ENCODE measurements around the gene PID1.
"Not testable (repeated sequence)": the region's sequence is repeated elsewhere in the genome, so short reads cannot be mapped to it uniquely, and the experiment has no call there.

PID1 gene

DNA sequence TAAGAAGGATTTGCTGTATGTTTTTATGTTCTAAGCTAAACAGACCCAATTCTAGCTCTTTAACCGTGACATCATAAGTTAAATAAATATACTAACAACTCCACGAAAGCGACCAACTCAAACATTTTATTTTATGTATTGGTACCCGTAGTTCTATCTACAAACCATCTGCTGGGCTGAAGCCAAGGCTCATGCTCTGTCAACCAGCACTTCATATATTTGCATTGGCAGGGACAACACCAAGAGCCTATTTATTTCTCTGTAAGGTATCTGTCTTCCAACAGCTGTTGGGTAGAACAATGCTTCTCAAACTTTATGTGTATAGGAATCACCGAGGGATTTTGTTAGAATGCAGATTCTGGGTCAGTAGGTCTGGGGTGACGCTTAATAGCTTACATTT lies 64.5 kb downstream of the PID1 start:
- no peak for DNase-seq

DNA sequence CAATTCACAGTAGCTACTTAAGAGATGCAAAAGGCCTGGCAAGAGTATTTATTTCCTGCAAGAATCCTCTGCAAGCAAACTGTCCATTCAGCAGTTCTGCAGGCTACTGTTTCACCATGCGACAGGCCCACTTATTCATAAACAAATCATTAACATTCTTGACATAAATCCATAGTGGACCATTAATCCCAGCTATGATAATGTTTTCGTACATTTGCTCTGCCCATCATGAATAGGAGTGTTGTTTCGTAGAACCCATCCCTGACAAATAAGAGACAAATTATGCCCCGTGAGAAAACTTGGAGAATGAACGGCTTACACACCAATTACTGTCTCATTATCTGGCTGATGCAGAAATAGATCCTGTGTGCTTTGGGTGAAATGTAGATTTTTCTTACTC lies 65.4 kb downstream of the PID1 start:
- no peak for DNase-seq

DNA sequence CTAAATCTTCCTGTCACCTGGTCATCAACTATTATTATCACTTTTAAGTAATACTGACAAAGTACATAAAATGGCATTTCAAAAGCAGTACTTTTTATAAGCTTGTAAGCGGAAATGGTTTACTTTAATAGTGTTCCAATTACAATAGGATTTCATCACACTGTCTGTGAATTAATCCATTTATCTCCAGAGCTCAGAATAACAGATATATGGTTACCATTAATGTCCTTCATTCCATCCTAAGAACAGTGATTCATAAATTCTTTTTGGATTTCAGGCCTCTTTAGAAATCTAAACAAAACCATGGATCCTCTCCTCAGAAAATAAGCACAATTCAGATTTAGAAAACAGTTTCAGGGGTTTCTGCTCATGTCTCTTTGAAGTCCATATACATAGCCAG lies 68.4 kb downstream of the PID1 start:
- no peak for DNase-seq

- DNase-seq = no peak
Measured at GRCh38 chr2:229201521-229201920, 69.6 kb downstream of the PID1 start.

GRCh38 chr2:229199267-229199666 lies 71.8 kb downstream of the PID1 start:
- no peak for DNase-seq

GRCh38 chr2:229196448-229196847 lies 74.6 kb downstream of the PID1 start:
- no peak for DNase-seq

GRCh38 chr2:229195346-229195947 lies 75.6 kb downstream of the PID1 start:
- DNase-seq = no peak

- DNase-seq = no peak
Measured at GRCh38 chr2:229193281-229193680, 77.8 kb downstream of the PID1 start.

- DNase-seq = no peak
Measured at GRCh38 chr2:229191413-229191812, 79.7 kb downstream of the PID1 start.

GRCh38 chr2:229187123-229187522 lies 84.0 kb downstream of the PID1 start:
- not testable (repeated sequence) for DNase-seq

DNA sequence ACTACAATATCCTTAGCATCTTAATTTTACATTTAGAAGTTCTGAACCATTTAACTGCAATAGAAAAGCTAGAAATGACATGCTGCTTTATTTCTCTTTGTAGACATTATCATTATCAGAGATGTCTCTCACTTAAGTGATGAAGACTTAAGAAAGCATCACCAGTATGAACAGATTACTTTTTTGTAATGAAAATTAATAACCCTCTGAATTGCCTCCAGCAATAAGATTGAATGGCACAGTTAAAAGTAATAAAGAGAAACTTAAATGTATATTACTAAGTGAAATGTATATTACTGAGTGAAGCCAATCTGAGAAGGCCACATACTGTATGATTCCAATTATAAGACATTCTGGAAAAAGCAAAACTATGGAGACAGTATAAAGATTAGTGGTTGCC lies 89.4 kb downstream of the PID1 start:
- DNase-seq = no peak

- DNase-seq = no peak
Measured at GRCh38 chr2:229180658-229181057, 90.4 kb downstream of the PID1 start.

DNA sequence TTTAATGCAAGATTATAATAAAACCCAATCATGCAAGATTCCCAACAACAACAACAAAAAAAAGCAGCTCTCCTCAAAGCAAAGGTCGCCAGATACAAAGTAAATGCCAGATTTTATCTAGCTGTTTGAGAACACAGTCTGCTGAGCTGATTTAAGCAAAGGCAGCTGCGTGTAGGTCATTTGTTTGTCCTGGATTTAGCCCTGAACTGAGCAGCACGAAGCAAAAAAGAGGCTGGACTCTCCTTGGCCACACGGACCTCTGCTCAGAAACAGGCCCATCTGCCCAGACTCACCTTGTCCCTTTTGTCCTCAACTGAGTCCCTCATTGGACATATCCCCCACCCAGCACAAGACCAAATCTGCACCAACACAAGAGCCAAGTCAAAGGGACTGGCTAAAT lies 91.5 kb downstream of the PID1 start:
- no peak for DNase-seq

GRCh38 chr2:229178706-229179105 lies 92.4 kb downstream of the PID1 start:
- DNase-seq = no peak

GRCh38 chr2:229178117-229178516 lies 93.0 kb downstream of the PID1 start:
- no peak for DNase-seq

GRCh38 chr2:229176136-229176535 lies 95.0 kb downstream of the PID1 start:
- no peak for DNase-seq

DNA sequence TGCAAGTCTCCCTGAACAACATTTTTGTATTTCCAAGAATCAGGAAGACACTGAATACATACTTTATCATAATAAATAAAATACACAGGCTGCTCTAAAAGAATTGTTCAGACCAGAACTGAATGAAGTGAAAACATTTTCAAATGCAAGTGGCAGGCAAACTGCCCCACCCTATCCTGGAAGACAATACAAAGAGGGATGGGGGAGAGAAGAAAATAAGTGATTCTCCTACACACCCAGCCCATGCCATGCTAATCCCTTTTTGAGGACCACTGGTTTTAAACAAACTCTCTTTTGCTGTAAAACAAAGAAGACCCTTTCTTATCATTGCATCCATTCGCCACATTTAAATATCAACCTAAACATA lies 95.6 kb downstream of the PID1 start:
- DNase-seq = no peak

- no peak for DNase-seq
Measured at GRCh38 chr2:229174794-229175496, 96.1 kb downstream of the PID1 start.

- DNase-seq = no peak
Measured at GRCh38 chr2:229173825-229174359, 97.2 kb downstream of the PID1 start.

DNA sequence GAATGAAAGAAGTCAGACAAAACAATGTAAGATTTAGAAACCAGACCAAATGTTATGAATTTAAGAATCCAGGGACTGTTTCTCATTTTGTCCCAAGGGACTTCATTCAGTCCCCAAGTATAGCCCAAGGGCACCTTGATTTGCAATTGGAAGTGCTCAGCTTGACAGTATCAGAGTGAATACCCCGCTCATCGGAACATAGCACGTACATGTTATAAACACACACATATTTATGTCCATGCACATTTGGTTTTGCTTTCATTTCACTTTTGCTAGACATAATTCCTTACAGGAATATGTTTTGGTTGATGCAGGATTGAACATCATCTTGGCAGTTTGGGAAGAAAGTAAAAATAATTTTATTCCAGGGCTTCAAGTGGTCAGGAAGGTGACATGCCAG lies 100.2 kb downstream of the PID1 start:
- DNase-seq = no peak

DNA sequence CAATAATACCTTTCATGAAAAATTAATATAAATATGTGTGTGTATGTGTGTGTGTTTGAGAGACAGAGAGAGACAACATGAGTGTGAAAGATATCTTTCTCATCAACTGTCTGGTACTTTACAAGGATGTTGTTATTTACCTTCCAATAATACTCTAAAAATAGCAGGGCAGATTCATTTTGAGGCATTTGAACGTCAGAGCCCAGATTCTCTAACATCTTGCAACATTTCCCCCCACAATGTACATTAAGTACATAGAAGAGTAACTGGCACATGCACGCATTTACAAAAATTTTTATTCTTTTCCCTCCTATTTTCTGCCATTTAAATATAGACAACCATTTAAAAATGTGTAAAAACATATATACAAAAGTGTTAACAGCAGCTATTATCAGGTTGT lies 100.9 kb downstream of the PID1 start:
- no peak for DNase-seq

- no peak for DNase-seq
Measured at GRCh38 chr2:229169751-229170150, 101.3 kb downstream of the PID1 start.

DNA sequence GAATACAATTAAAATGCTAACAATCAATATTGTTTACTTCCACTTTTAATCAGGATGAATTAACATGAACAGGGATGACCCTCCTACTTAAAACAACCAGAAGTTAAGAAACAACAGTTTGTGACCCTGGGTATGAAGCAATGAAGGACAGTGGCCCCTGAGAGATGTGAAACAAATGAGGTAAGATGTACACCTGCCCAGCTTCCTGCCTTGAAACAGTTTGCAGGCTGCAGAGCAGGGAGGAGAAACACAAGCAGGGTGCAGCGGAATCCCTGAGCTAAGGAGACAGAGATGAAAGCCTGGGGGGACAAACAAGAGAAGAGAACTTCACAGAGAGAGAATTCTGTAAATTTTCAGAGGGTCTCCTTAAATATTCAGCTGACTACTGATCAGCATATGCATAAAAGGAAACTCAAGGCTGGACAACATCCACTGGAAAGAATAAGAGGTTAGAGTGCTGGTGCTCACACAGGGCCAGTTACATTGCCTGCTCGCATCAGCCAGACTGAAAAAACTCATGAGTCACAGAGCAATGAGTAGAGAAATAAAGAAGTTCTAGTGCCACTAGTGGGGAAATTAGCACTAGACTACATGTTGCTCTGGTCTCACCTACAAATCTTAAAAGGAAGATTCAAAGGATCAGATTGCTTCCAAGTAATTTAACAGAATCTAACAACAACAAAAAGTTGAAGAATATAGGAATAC lies 106.4 kb downstream of the PID1 start:
- DNase-seq = no peak

DNA sequence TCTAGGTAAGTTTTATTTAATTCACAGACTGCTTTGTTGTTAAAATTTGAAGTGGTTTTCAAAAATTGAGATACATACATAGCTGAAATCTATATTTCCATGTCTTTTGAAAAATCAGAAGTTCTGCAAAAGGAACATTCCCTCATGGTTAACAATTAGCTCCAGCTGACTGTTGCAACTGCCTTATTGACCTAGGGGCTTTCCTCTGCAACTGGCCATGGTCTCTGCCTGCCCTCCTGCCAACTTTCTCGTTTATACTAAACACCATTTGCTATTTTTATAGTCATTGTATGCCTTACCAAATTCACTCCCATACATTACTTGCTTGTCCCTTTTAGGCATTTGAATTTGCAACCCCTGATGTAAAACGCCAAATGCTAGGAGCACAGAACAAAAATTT lies 107.2 kb downstream of the PID1 start:
- DNase-seq = no peak

Measured in activated CD4-positive, alpha-beta T cell treated with anti-CD3 and anti-CD28 coated beads for 4 hours (primary cell).